GM12891 (cell line): ENCODE measurements around the gene OSBP.
A peak's percentile ranks its signal among the peaks of the same experiment; 100 is the strongest.
"Not testable (repeated sequence)": the region's sequence is repeated elsewhere in the genome, so short reads cannot be mapped to it uniquely, and the experiment has no call there.

Experiments
- DNase-seq: peaks from one replicate; pipeline ENCODE4 v3.0.0; 2011; ENCODE audit warnings: low spot score; ENCODE audit not compliant: insufficient read length
- FAIRE-seq: peaks from 2 replicates; lab custom pipeline; 2011; peaks lifted over from hg19 to GRCh38; lab: Jason Lieb, UNC
- PAX5 ChIP-seq: IDR thresholded peaks from 2 replicates; pipeline ENCODE4 v1.6.1; 2011; ENCODE audit warnings: low read length, moderate library complexity, mild to moderate bottlenecking; ENCODE audit not compliant: insufficient read depth, severe bottlenecking
- POLR2A ChIP-seq: IDR thresholded peaks from 2 replicates; pipeline ENCODE4 v1.6.1; 2011; ENCODE audit warnings: low read depth, low read length, control low read depth
- POLR2AphosphoS5 ChIP-seq: IDR thresholded peaks from 2 replicates; pipeline ENCODE4 v1.6.1; 2011; ENCODE audit warnings: low read depth, low read length, control low read depth
- POU2F2 ChIP-seq: IDR thresholded peaks from 2 replicates; pipeline ENCODE4 v1.6.1; 2011; ENCODE audit warnings: low read depth, mild to moderate bottlenecking, control low read depth, low read length, moderate library complexity
- SPI1 ChIP-seq: IDR thresholded peaks from 2 replicates; pipeline ENCODE4 v1.6.1; 2011; ENCODE audit warnings: low read depth, low read length, control low read depth
- TAF1 ChIP-seq: IDR thresholded peaks from 2 replicates; pipeline ENCODE4 v1.6.1; 2011; ENCODE audit warnings: low read depth, low read length, control low read depth

Gene OSBP

GRCh38 chr11:59629996-59630395 lies 14.4 kb upstream of the OSBP start:
- no peak for TF ChIP-seq SPI1
- no peak for TF ChIP-seq POU2F2
- no peak for TF ChIP-seq POLR2AphosphoS5
- no peak for TF ChIP-seq TAF1
- no peak for TF ChIP-seq PAX5
- FAIRE-seq (no peak), DNase-seq (no peak)

- not testable (repeated sequence) for FAIRE-seq
Measured at GRCh38 chr11:59626969-59627368, 11.4 kb upstream of the OSBP start.

GRCh38 chr11:59625703-59626102 lies 10.1 kb upstream of the OSBP start:
- no peak for TF ChIP-seq PAX5
- TF ChIP-seq TAF1 = no peak
- no peak for TF ChIP-seq POLR2AphosphoS5
- no peak for TF ChIP-seq POU2F2
- FAIRE-seq (no peak), DNase-seq (no peak)

More at GRCh38 chr11:59626969-59627368, 11.4 kb upstream of the OSBP start:
- DNase-seq = not testable (repeated sequence)

- DNase-seq (no peak), FAIRE-seq (no peak)
- no peak for TF ChIP-seq POLR2A
- TF ChIP-seq SPI1 = no peak
- no peak for TF ChIP-seq TAF1
- no peak for TF ChIP-seq PAX5
- no peak for TF ChIP-seq POU2F2
- no peak for TF ChIP-seq POLR2AphosphoS5
Measured at GRCh38 chr11:59617876-59618275, 2.3 kb upstream of the OSBP start.

- no peak for FAIRE-seq
- DNase-seq = no peak
- TF ChIP-seq POLR2AphosphoS5 (peak; percentile 75), SPI1 (peak; percentile 69), POU2F2 (peak; percentile 26; the same call in 1 of the 2 replicates), PAX5 (no peak), TAF1 (peak; percentile 61), POLR2A (peak; percentile 82)
Measured at GRCh38 chr11:59616396-59616982, 915 bp upstream of the OSBP start.

- no peak for TF ChIP-seq POLR2A
- TF ChIP-seq POU2F2 = no peak
- no peak for TF ChIP-seq PAX5
- TF ChIP-seq SPI1 = no peak
- TF ChIP-seq TAF1 = no peak
- no peak for TF ChIP-seq POLR2AphosphoS5
- DNase-seq (peak; percentile 24), FAIRE-seq (peak; percentile 56)
Measured at GRCh38 chr11:59615120-59615636, 396 bp downstream of the OSBP start.

- TF ChIP-seq TAF1 (no peak), POU2F2 (no peak), POLR2AphosphoS5 (no peak), SPI1 (no peak), PAX5 (no peak), POLR2A (no peak; the same call in 1 of the 2 replicates)
- FAIRE-seq (peak; percentile 13), DNase-seq (no peak)
Measured at GRCh38 chr11:59614277-59615119, 1.1 kb downstream of the OSBP start.

- DNase-seq (no peak), FAIRE-seq (no peak)
- TF ChIP-seq POU2F2 = no peak
- TF ChIP-seq POLR2A = no peak
- no peak for TF ChIP-seq POLR2AphosphoS5
- TF ChIP-seq TAF1 = no peak
- TF ChIP-seq SPI1 = no peak
- no peak for TF ChIP-seq PAX5
Measured at GRCh38 chr11:59611570-59612565, 3.7 kb downstream of the OSBP start.
